Activated naive CD4-positive, alpha-beta T cell treated with anti-CD3 and anti-CD28 coated beads, Interleukin-2, amount 50 U/mL, for 72 hours (primary cell): Measurements from ENCODE around the gene GNAS-AS1. TPM values are rescaled to one million over a fixed set of nuclear protein-coding genes. Genes with fewer than 3 reads are reported as not detected.
A peak's percentile ranks its signal among the peaks of the same experiment; 100 is the strongest.

Experiments
- ATAC-seq, 2 donors: fragments of 150-1000 bp; cut with Tn5 transposase; 2 replicates each; pipeline ENCODE4 v1.10.0; 2021; ENCODE audit warnings: mild to moderate bottlenecking in 2 of 2, moderate library complexity in 2 of 2
- DNase-seq, 2 donors: peaks; one replicate each; pipeline ENCODE4 v3.0.0; 2021 to 2022; ENCODE audit warnings: low spot score in 2 of 2
- H3K27ac Mint-ChIP-seq, 2 donors: one replicate each; pipeline ENCODE4 v1.8.0; 2022; ENCODE audit warnings: mild to moderate bottlenecking in 2 of 2, mixed read lengths in 2 of 2
- H3K36me3 Mint-ChIP-seq, 2 donors: one replicate each; pipeline ENCODE4 v1.8.0; 2022; ENCODE audit warnings: mixed read lengths in 2 of 2
- H3K9me3 Mint-ChIP-seq, 2 donors: one replicate each; pipeline ENCODE4 v1.8.0; 2022; ENCODE audit warnings: mixed read lengths in 2 of 2
- total RNA-seq, 2 donors: library from RNA; stranded (reverse); gene quantifications; one replicate each; pipeline ENCODE4 v1.2.3, GENCODE V29; 2022

The GNAS-AS1 gene
- total RNA-seq, 2 donors from 2014 or later = 3.0 to 3.4 TPM

- ATAC-seq (no peak), DNase-seq (no peak)
- Mint-ChIP-seq H3K36me3 (peaks cover 7 to 18% of the 10 kb centered on the region in 2 donors), H3K9me3 (no peaks in the 10 kb centered on the region), H3K27ac (no peak overlapping the region)
Observed at GRCh38 chr20:58851969-58852458, 1.3 kb upstream of the GNAS-AS1 start.

- H3K36me3 Mint-ChIP-seq = peaks cover 7 to 18% of the 10 kb centered on the region in 2 donors
- H3K9me3 Mint-ChIP-seq = no peaks in the 10 kb centered on the region
- no peak overlapping the region for H3K27ac Mint-ChIP-seq
- peak; percentile 12 to 13 for ATAC-seq
- peak in 1 of 2 donors; percentile 16 for DNase-seq
Observed at GRCh38 chr20:58851221-58851968, 693 bp upstream of the GNAS-AS1 start.

DNA sequence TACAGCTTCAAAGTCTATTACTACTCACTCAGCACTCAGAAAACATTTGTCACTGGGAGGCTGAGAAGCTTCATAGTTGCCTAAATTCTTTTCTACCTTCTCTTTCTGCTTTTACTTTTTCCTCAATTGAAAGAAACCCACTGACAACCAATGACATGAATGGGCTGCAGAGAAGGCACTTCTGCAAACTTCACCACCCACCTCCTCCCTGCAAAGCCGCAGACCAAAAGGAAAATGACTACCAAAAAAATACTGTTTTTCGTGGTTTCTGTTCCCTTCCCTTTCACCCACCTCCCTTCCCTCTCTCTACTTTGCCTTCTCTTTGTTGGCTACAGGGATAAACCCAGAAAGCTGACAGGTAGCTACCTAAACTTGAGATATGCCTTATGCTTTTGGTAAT lies 3.2 kb downstream of the GNAS-AS1 start:
- Mint-ChIP-seq H3K9me3 (no peaks in the 10 kb centered on the region), H3K27ac (no peak overlapping the region), H3K36me3 (peaks cover 7 to 18% of the 10 kb centered on the region in 2 donors)
- DNase-seq (no peak), ATAC-seq (peak in 1 of 2 donors; percentile 12)

- Mint-ChIP-seq H3K9me3 (no peaks in the 10 kb centered on the region), H3K36me3 (peaks cover 9 to 12% of the 10 kb centered on the region in 2 donors), H3K27ac (no peak overlapping the region)
- ATAC-seq = no peak
- DNase-seq = no peak
Observed at GRCh38 chr20:58845706-58846105, 5.0 kb downstream of the GNAS-AS1 start.

DNA sequence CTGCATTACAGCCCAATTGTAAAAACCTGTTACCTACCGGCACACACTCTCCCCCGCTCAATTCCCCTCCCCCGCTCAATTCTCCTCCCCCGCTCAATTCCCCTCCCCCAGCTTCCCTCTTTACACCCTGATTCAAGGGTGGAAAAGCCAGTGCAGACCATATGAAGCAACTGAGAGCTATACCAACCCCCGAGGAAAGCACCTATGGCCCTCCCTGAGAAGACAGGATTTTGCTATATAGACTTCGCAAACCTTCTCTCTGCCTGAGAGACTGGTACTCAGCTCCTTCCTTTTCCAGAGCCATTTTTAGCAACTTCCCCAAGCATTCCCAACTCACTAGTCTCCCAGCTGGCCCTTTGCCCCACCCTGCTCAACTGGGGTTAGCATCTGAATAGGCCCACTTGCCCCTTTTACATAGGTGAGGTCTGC lies 7.6 kb downstream of the GNAS-AS1 start:
- DNase-seq (no peak), ATAC-seq (no peak)
- no peaks in the 10 kb centered on the region for H3K9me3 Mint-ChIP-seq
- peaks cover 0 to 13% of the 10 kb centered on the region in 2 donors for H3K36me3 Mint-ChIP-seq
- no peak overlapping the region for H3K27ac Mint-ChIP-seq

DNA sequence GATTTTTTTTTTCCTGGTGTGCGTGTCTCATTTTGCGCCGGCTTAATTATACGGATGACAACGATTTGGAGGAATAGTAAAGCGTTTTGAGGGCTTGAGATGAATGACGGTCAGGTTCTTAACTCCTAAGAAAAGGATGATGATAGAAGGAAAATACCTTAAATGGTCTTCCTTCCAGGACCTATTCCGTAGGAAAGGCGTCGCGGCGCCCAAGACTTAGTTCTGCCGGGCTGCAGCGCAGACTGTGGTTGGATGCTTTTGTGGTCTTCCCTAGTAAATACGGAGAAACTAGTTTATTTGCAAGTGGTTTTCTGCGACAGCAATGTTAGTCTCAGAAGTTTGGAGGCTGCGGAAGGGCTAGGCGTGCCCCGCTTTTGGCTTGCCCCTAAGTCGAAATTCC lies 8.4 kb downstream of the GNAS-AS1 start:
- DNase-seq = no peak
- no peak overlapping the region for H3K27ac Mint-ChIP-seq
- H3K9me3 Mint-ChIP-seq = no peaks in the 10 kb centered on the region

GRCh38 chr20:58841539-58842264 lies 9.0 kb downstream of the GNAS-AS1 start:
- H3K36me3 Mint-ChIP-seq = peaks cover 0 to 13% of the 10 kb centered on the region in 2 donors
- ATAC-seq (no peak), DNase-seq (no peak)
- no peaks in the 10 kb centered on the region for H3K9me3 Mint-ChIP-seq
- H3K27ac Mint-ChIP-seq = no peak overlapping the region

More for the DNA sequence above, 8.4 kb downstream of the GNAS-AS1 start:
- peaks cover 0 to 13% of the 10 kb centered on the region in 2 donors for H3K36me3 Mint-ChIP-seq
- ATAC-seq = no peak

GRCh38 chr20:58840816-58841538 lies 9.7 kb downstream of the GNAS-AS1 start:
- no peak for DNase-seq
- H3K27ac Mint-ChIP-seq = no peak overlapping the region

GRCh38 chr20:58839991-58840747 lies 10.5 kb downstream of the GNAS-AS1 start:
- DNase-seq (no peak), ATAC-seq (peak in 1 of 2 donors; percentile 32)
- Mint-ChIP-seq H3K36me3 (peaks cover 0 to 13% of the 10 kb centered on the region in 2 donors), H3K9me3 (no peaks in the 10 kb centered on the region), H3K27ac (no peak overlapping the region)

More at GRCh38 chr20:58840816-58841538, 9.7 kb downstream of the GNAS-AS1 start:
- Mint-ChIP-seq H3K36me3 (peaks cover 0 to 13% of the 10 kb centered on the region in 2 donors), H3K9me3 (no peaks in the 10 kb centered on the region)
- ATAC-seq = no peak

GRCh38 chr20:58839474-58839874 lies 11.2 kb downstream of the GNAS-AS1 start:
- H3K36me3 Mint-ChIP-seq = peaks cover 0 to 13% of the 10 kb centered on the region in 2 donors
- peak in 1 of 2 donors; percentile 46 for DNase-seq
- no peaks in the 10 kb centered on the region for H3K9me3 Mint-ChIP-seq
- H3K27ac Mint-ChIP-seq = no peak overlapping the region
- ATAC-seq = peak; percentile 64 to 85

DNA sequence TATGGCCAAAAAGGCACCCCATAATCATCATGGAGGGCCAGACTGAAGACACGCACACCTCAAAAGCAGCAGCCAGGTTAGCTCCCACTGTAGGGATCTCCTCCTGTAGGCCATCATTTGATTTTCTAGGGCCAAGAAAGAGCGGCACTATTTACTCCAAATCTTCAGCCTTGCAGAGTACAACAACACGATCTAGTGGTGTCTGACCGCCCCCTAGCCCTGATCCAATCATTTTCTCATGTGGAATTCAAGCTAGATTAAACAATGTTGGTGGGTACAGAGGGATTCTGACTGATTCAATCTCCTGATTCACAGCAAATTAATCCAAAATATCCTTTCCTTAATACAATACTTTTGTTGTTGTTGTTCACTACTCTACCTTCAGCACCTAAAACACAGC lies 12.5 kb downstream of the GNAS-AS1 start:
- ATAC-seq (no peak), DNase-seq (no peak)
- peaks cover 0 to 13% of the 10 kb centered on the region in 2 donors for H3K36me3 Mint-ChIP-seq
- no peak overlapping the region for H3K27ac Mint-ChIP-seq
- H3K9me3 Mint-ChIP-seq = no peaks in the 10 kb centered on the region

GRCh38 chr20:58837717-58838116 lies 13.0 kb downstream of the GNAS-AS1 start:
- H3K9me3 Mint-ChIP-seq = no peaks in the 10 kb centered on the region
- no peak for DNase-seq
- H3K36me3 Mint-ChIP-seq = peaks cover 0 to 13% of the 10 kb centered on the region in 2 donors
- no peak overlapping the region for H3K27ac Mint-ChIP-seq
- ATAC-seq = peak in 1 of 2 donors; percentile 29

DNA sequence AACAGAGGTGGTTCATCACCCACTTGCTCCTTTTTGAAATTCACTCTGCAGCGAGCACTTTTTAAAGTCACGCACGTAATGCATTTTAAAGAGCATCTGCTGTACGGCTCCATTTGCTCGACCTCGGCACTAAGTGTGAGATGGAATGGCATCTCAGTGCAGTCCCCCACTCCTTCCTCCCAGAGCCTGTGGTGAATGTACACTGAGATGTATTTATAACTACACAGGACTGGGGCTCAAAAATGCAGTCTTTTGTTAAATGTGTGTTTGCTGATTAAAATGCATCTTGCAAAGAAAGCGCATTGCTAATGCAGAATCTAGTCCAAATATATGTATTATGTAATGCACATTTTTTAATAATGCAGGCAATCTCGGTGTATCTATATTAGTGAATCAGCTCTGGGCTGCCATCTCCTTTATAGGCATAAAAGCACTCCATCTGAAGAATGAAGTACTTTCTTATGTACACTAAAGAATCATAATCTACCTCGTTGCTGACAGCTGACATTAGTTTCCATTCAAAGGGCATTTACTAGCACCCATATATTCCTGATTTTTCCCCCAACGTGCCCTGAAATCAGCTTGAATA lies 14.0 kb downstream of the GNAS-AS1 start:
- H3K9me3 Mint-ChIP-seq = no peaks in the 10 kb centered on the region
- DNase-seq (no peak), ATAC-seq (no peak)
- H3K36me3 Mint-ChIP-seq = peaks cover 0 to 12% of the 10 kb centered on the region in 2 donors
- no peak overlapping the region for H3K27ac Mint-ChIP-seq

DNA sequence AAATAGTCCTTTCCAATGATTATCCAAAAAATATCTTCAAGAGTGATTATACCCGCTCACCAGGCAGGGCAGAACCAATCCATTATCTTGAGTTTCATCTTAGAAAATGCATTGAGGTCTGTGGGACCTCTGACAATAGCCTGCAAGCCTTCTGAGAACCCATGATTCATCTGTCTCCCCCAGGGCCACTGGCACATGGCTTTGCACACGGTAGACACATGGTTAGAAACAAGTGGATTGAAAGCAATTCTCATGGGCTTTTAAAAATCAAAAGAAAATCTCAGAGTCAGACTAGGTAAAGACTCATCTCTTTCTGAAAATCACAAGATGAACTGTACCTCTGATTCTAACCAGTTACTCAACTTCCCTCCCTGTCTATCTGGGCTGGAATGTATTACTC lies 15.5 kb downstream of the GNAS-AS1 start:
- no peak overlapping the region for H3K27ac Mint-ChIP-seq
- peaks cover 3 to 6% of the 10 kb centered on the region in 2 donors for H3K36me3 Mint-ChIP-seq
- peaks cover 4 to 5% of the 10 kb centered on the region in 2 donors for H3K9me3 Mint-ChIP-seq
- ATAC-seq = no peak
- no peak for DNase-seq

- Mint-ChIP-seq H3K9me3 (peaks cover 5 to 8% of the 10 kb centered on the region in 2 donors), H3K36me3 (peaks cover 0 to 6% of the 10 kb centered on the region in 2 donors), H3K27ac (no peak overlapping the region)
- no peak for DNase-seq
- ATAC-seq = no peak
Observed at GRCh38 chr20:58833921-58834320, 16.8 kb downstream of the GNAS-AS1 start.

DNA sequence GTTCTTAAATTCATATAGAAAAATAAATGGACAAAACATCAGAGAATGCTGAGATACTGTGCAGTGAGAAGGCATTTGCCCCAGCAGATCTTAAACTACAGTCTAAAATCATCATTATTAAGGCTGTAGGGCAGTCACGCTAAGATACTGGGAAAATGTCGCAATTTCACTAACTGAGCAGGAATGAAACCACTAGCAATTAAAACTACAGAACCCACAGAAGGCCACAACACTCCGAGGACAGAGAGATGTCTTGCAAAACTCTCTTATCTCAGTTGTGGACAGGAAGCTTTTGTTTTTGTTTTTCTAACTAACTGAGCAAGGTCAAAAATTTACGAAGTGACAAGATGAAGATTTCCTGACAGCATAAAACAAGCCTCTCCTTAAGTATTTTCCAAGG lies 18.2 kb downstream of the GNAS-AS1 start:
- Mint-ChIP-seq H3K36me3 (peaks cover 0 to 6% of the 10 kb centered on the region in 2 donors), H3K9me3 (peaks cover 5 to 9% of the 10 kb centered on the region in 2 donors), H3K27ac (no peak overlapping the region)
- no peak for ATAC-seq
- DNase-seq = no peak
